HepG2 (cell line): Measurements from ENCODE around the gene HDAC4. TPM values are rescaled to one million over a fixed set of nuclear protein-coding genes. Genes with fewer than 3 reads are reported as not detected.

Experiments
- ATAC-seq: fragments of 200-7000 bp; cut with Tn5 transposase; 3 replicates; pipeline ENCODE4 v1.9.1; 2020; ENCODE audit warnings: mild to moderate bottlenecking, moderate library complexity
- BruUV-seq: library from RNA; stranded (reverse); fragments of 400-500 nt; replicated peaks from 2 replicates; lab custom pipeline; 2021; lab: Mats Ljungman, UMichigan
- CTCF ChIA-PET: fragments of 300-600 bp; formaldehyde crosslinking; extraction: SDS; loops from one replicate; lab custom pipeline; 2021; ENCODE audit warnings: low total read pairs, inconsistent platforms, low intra/inter-chr PET ratio; lab: Yijun Ruan, JAX
- POLR2A ChIA-PET: fragments of 350-600 bp; sonication (Branson Sonifier 250); formaldehyde crosslinking; loops from one replicate; lab custom pipeline; 2020; ENCODE audit warnings: antibody characterized with exemption, inconsistent platforms; lab: Yijun Ruan, JAX
- DNase-seq: peaks from one replicate; pipeline ENCODE4 v3.0.0-alpha.2; 2015; ENCODE audit warnings: low spot score
- FAIRE-seq: peaks from 3 replicates; lab custom pipeline; 2011; peaks lifted over from hg19 to GRCh38; lab: Jason Lieb, UNC
- H2AFZ ChIP-seq: one replicate; pipeline ENCODE4 v1.6.1; 2011; ENCODE audit warnings: low read length, inconsistent platforms
- H3K27ac ChIP-seq: fragments of 300-600 bp; 3 replicates; pipeline ENCODE4 v1.8.0; 2011; ENCODE audit warnings: mixed run types, mild to moderate bottlenecking, mixed read lengths, low read length, inconsistent platforms; ENCODE audit not compliant: insufficient read depth; ENCODE audit errors: extremely low read length
- H3K27me3 ChIP-seq, 2 experiments: fragments of 200-600 bp in 1 of 2; 2 replicates in 1 of 2; 3 replicates in 1 of 2; pipeline versions ENCODE4 v1.6.0 to v1.8.0; 2011; ENCODE audit warnings: low read length in 2 of 2, mild to moderate bottlenecking in 2 of 2, moderate library complexity in 2 of 2, inconsistent platforms in 1 of 2; ENCODE audit not compliant: insufficient read depth in 2 of 2, control insufficient read depth in 1 of 2
- H3K36me3 ChIP-seq, 2 experiments: fragments of 200-600 bp in 1 of 2; replicated peaks in 1 of 2; 2 replicates in 1 of 2; 3 replicates in 1 of 2; pipeline versions ENCODE4 v1.5.1 to v1.8.0; 2011; ENCODE audit warnings: low read length in 2 of 2, inconsistent platforms in 1 of 2; ENCODE audit not compliant: insufficient read depth in 2 of 2, control insufficient read depth in 1 of 2
- H3K4me1 ChIP-seq: 2 replicates; pipeline ENCODE4 v1.5.1; 2012; ENCODE audit warnings: low read length, inconsistent platforms; ENCODE audit not compliant: insufficient read depth
- H3K4me2 ChIP-seq: 2 replicates; pipeline ENCODE4 v1.6.0; 2011; ENCODE audit warnings: low read depth, low read length, inconsistent platforms
- H3K4me3 ChIP-seq, 3 experiments: fragments of 200-600 bp in 1 of 3; sonication (generic), shearing (Covaris generic) in 1 of 3; replicated peaks in 1 of 3; 2 replicates each; pipeline ENCODE4 v1.5.1; 2011 to 2016; ENCODE audit warnings: low read length in 3 of 3, inconsistent platforms in 2 of 3, low read depth in 2 of 3, mild to moderate bottlenecking in 2 of 3, control low read depth in 1 of 3, mixed read lengths in 1 of 3; ENCODE audit not compliant: insufficient read depth in 1 of 3
- H3K79me2 ChIP-seq: one replicate; pipeline ENCODE4 v1.6.1; 2011; ENCODE audit warnings: low read length, inconsistent platforms; ENCODE audit not compliant: insufficient read depth
- H3K9ac ChIP-seq: 2 replicates; pipeline ENCODE4 v1.6.0; 2011; ENCODE audit warnings: mild to moderate bottlenecking, low read depth, low read length, inconsistent platforms; ENCODE audit not compliant: insufficient read depth
- H3K9me3 ChIP-seq: 2 replicates; pipeline ENCODE4 v1.5.1; 2012; ENCODE audit warnings: mild to moderate bottlenecking, low read length
- H4K20me1 ChIP-seq: 2 replicates; pipeline ENCODE4 v1.6.0; 2011; ENCODE audit warnings: inconsistent platforms, mild to moderate bottlenecking, low read length, moderate library complexity; ENCODE audit not compliant: insufficient read depth
- TBP ChIP-seq: sonication (generic); formaldehyde crosslinking; IDR thresholded peaks from 2 replicates; pipeline ENCODE4 v1.5.0; 2020; ENCODE audit warnings: missing genetic modification reagents
- THAP7 ChIP-seq: sonication (generic); formaldehyde crosslinking; IDR thresholded peaks from 2 replicates; pipeline ENCODE4 v1.8.1; 2023; ENCODE audit warnings: mild to moderate bottlenecking, missing genetic modification reagents
- ZBTB26 ChIP-seq: IDR thresholded peaks from 2 replicates; pipeline ENCODE4 v1.6.1; 2016; ENCODE audit warnings: missing compliant biosample characterization, missing genetic modification reagents, borderline replicate concordance
- ZNF770 ChIP-seq: sonication (generic); formaldehyde crosslinking; IDR thresholded peaks from 2 replicates; pipeline ENCODE4 v1.5.0; 2020; ENCODE audit warnings: mild to moderate bottlenecking, missing genetic modification reagents
- ZNF781 ChIP-seq: sonication (generic); formaldehyde crosslinking; IDR thresholded peaks from 2 replicates; pipeline ENCODE4 v1.5.1; 2020; ENCODE audit warnings: borderline replicate concordance, mild to moderate bottlenecking, missing genetic modification reagents; ENCODE audit errors: not compliant biosample characterization
- WGBS: methylation state at CpG from one replicate; pipeline ENCODE4 v1.1.6; 2017; ENCODE audit warnings: low lambda C conversion rate; 5-methylcytosine and 5-hydroxymethylcytosine counted together
- in situ Hi-C: cut with HindIII; loops from 2 replicates; pipeline ENCODE4 v1.10.0; 2017; ENCODE audit warnings: low pct_unique_long_range_greater_than_20kb; ENCODE audit not compliant: extremely low pct_ligation_motif_present
- intact Hi-C: fragments of 100-400 bp; cut with micrococcal nuclease; formaldehyde crosslinking; loops from one replicate; pipeline ENCODE4 v1.10.0; 2022; ENCODE audit not compliant: unreplicated experiment
- polyA plus RNA-seq, 8 experiments: library from polyadenylated mRNA; depleted of rRNA in 3 of 8; stranded (reverse) in 7 of 8; unstranded in 1 of 8; fragments of >200 nt; fragmentation: Illumina TruSeq in 4 of 8; extraction: Trizol in 4 of 8; gene quantifications; 2 replicates each; pipeline versions ENCODE4 v1.2.1 to v1.2.3, GENCODE V29; 2011 to 2016; ENCODE audit warnings: low read depth in 4 of 8, missing spikeins in 1 of 8, mixed read lengths in 1 of 8; ENCODE audit not compliant: insufficient read depth in 1 of 8
- total RNA-seq, 5 experiments: library from RNA; depleted of rRNA; stranded (reverse); fragments of >200 nt; fragmentation: Illumina TruSeq; extraction: Trizol; gene quantifications; 2 replicates each; pipeline ENCODE4 v1.2.3, GENCODE V29; 2016; ENCODE audit warnings: low read depth in 1 of 5

The HDAC4 gene
- total and polyA plus RNA-seq, 2 of the 13 experiments (the other 11 are each of a cell fraction or from before 2014, with no cell fraction given): 10.1 to 11.5 TPM

GRCh38 chr2:239101071-239101470, 299.7 kb downstream of the HDAC4 start:
- ATAC-seq (no peak), FAIRE-seq (no peak), DNase-seq (no peak)
- no peaks in the 10 kb centered on the region for H3K9me3 ChIP-seq
- H3K79me2 ChIP-seq: no peaks in the 10 kb centered on the region
- no peaks in the 10 kb centered on the region for H4K20me1 ChIP-seq
- 97% methylated on average over 15 of the region's 15 CpGs for WGBS
- TF ChIP-seq ZBTB26: no peak
- TF ChIP-seq THAP7: no peak
- no peak overlapping the region for H3K4me2 ChIP-seq
- POLR2A ChIA-PET: no interaction called here
- H3K4me1 ChIP-seq: no peaks in the 10 kb centered on the region
- H2AFZ ChIP-seq: no peak overlapping the region
- peaks cover 18 to 28% of the 10 kb centered on the region in 2 experiments; a peak in 4 of 5 replicates for H3K36me3 ChIP-seq
- in situ Hi-C loops (no loop called here), intact Hi-C loops (no loop called here)
- no TSS peak for BruUV-seq
- no peak overlapping the region for H3K9ac ChIP-seq
- H3K27ac ChIP-seq: no peak overlapping the region
- CTCF ChIA-PET: no interaction called here
- no peak overlapping the region for H3K4me3 ChIP-seq
- H3K27me3 ChIP-seq: no peaks in the 10 kb centered on the region

GRCh38 chr2:239099474-239099873, 301.3 kb downstream of the HDAC4 start:
- no peaks in the 10 kb centered on the region for H4K20me1 ChIP-seq
- WGBS: 99% methylated on average over 15 of the region's 15 CpGs
- in situ Hi-C loops: no loop called here
- peaks cover 17 to 24% of the 10 kb centered on the region in 2 experiments; a peak in 4 of 5 replicates for H3K36me3 ChIP-seq
- POLR2A ChIA-PET: no interaction called here
- intact Hi-C loops: no loop called here
- no peak overlapping the region for H3K4me2 ChIP-seq
- no TSS peak for BruUV-seq
- no peaks in the 10 kb centered on the region for H3K27me3 ChIP-seq
- no peak overlapping the region for H3K9ac ChIP-seq
- ATAC-seq (no peak), FAIRE-seq (no peak), DNase-seq (no peak)
- TF ChIP-seq TBP (no peak), ZNF781 (CRISPR knock-in tag) (no peak), ZNF770 (CRISPR knock-in tag) (peak; percentile 89)
- no peaks in the 10 kb centered on the region for H3K9me3 ChIP-seq
- H2AFZ ChIP-seq: no peak overlapping the region
- no peaks in the 10 kb centered on the region for H3K4me1 ChIP-seq
- no peak overlapping the region for H3K4me3 ChIP-seq
- no peak overlapping the region for H3K27ac ChIP-seq
- no peaks in the 10 kb centered on the region for H3K79me2 ChIP-seq
- CTCF ChIA-PET: no interaction called here
